Left cardiac atrium (tissue), 4 donors: ENCODE data around the gene HSFX3. TPM values are rescaled to one million over a fixed set of nuclear protein-coding genes. Genes with fewer than 3 reads are reported as not detected.

Experiments used
- ATAC-seq, 2 donors: fragments of 200-7000 bp; cut with Tn5 transposase; one replicate each; pipeline ENCODE4 v1.9.1; 2020; ENCODE audit warnings: mild to moderate bottlenecking in 2 of 2, moderate library complexity in 2 of 2
- DNase-seq: peaks from one replicate; pipeline ENCODE4 v3.0.0-alpha.2; 2020
- intact Hi-C, 2 donors: fragments of 100-400 bp; cut with DNase I; formaldehyde crosslinking; loops; one replicate each; pipeline versions ENCODE4 v1.14.1 to v1.15.1; 2022 to 2023
- total RNA-seq, 2 donors: library from RNA; stranded (reverse); fragmentation: NEBNext Ultra II Directional; extraction: Animal tissue kit (Norgen Biotek cat#: 25700); gene quantifications; one replicate each; pipeline ENCODE4 v1.2.1, GENCODE V29; 2021
- donor health status: DM: no; HTN: yes; CAD: no.
- donor health status: DM: no; HTN: yes; CAD: no; lungs with severe emphysema.
- donor health status: DM: yes; HTN: yes; CAD: no.
- donor health status: Dilated cardiomyopathy.

Gene HSFX3
- total RNA-seq, 2 donors from 2014 or later, result not detected

DNA sequence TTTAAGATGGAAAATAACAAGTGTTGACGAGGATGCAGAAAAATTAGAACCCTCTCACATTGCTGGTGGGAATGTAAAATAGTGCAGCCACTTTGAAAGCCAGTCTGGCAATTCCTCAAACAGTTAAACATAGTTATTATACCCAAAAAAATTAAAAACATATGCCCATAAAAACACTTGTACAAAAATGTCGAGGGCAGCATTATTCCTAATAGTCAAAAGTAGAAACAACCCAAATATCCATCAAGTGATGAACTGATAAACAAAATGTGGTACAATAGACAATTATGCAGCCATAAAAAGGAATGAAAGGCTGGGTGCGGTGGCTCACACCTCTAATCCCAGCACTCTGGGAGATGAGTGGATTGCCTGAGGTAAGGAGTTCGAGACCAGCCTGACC lies 51.0 kb downstream of the HSFX3 start:
- DNase-seq (no peak), ATAC-seq (no peak)
- intact Hi-C loops, result no loop called here

Other genes starting within 250 kb of the HSFX3 start
- gene IDS, start 44.6 kb downstream of the HSFX3 start, total RNA-seq, result 10 to 100 TPM; 65.9 to 75.6 TPM
- gene EOLA1, start 8.9 kb downstream of the HSFX3 start, total RNA-seq, result 10 to 100 TPM; 20.0 to 23.6 TPM
- gene MAGEA9B, start 37.5 kb upstream of the HSFX3 start, total RNA-seq, result not detected
- gene HSFX2, start 45.4 kb upstream of the HSFX3 start, total RNA-seq, result not detected
- 10 to 100 TPM; 37.4 to 41.8 TPM for gene TMEM185A, start 81.9 kb upstream of the HSFX3 start, total RNA-seq
- not detected for gene MAGEA11, start 162.1 kb upstream of the HSFX3 start, total RNA-seq
- gene HSFX1, start 224.1 kb upstream of the HSFX3 start, total RNA-seq, result 1 to 10 TPM; 2.3 TPM
- gene MAGEA9, start 232.0 kb upstream of the HSFX3 start, total RNA-seq, result not detected